ENCODE measurements around the gene AFF3.

The AFF3 gene

DNA sequence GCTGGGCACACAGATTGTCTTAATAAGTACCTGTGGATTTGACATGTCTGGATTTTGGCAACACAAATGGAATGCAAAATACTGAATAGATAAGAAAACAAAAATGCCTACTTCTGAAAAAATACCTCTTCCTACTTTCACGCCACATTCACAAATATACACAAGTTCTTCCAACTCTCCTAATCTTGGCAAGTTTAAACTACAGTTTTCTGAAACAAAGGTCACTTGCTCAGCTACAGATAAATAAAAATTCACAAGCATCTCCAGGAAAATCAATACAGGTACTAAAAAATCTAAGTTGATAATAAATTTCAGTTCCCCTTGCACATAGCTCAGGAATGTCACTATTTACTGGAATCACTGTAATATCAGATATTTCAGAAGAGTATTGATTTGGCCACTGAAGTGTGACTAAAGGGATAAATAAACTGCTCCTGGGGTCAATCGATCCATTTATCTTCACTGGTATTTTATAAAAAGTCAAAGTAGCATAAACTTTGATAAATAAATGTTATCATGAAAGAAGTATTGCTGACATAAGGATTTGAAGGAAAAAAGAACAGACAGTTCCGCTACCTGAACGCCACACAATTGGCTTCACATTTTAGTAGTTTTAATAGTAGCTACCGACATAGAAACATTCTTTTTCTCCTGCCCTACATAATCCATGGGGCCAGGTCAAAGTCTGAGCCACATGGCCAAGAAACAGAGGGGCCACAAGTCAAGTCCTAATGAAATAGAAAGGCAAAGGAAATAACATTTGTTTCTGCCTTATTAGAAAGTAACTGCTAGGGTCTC, 243.1 kb downstream of the AFF3 start:
- DNase-seq (ENCODE audit: low read depth in 1 of 2, low spot score in 1 of 2) = no peak

DNA sequence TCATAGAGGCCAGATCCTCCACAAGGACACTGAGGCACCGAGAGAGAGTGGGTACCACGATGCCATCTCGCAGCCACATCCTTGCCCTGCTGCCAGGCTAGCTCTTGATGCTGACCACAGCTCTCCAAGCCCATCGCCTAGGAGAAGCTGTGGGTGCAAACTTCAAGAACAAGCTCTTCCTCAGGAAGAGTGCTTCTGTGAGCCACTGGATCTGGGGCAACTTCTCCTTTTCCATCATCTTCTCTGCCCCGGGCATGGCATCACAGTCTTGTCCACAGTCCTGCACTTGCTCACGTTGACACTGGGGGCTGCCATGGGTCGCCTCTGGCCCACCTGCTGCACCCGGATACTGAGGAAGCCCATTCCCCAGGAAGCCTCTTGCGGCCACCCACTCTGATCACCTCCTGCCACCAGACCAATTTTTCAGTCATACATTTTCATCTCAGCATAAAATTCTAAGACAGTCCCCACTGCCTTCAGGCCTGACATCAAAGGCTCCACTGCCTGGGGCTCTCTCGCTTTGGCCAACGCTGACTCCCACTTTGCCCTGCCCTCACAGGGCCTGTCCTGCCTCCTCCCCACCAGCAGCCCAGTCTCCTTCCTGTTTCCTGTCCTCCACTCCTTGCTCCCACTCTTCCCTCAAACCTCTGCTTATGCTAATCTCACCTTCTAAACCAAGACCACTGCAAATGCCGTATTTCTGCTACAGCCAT, 243.9 kb downstream of the AFF3 start:
- no peak for DNase-seq (ENCODE audit: low read depth in 1 of 2, low spot score in 1 of 2)

DNA sequence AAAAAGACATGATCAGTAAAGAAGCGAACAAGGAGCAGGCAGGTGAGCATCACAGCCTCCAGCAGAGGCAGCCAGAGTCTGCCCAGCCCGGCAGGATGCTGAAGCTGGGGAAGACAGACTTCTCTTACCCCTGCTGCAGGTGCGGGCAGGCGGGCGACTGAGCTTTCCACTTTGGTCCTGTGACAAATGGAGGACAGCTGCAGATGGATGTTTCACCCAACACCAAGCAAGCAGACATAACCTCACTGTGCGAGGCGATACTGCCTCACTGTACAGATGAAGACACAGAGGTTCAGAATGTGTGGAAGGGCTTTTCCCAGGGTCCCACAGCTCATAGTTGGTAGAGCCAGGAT, 251.0 kb downstream of the AFF3 start:
- DNase-seq (ENCODE audit: low read depth in 1 of 2, low spot score in 1 of 2) = no peak

DNA sequence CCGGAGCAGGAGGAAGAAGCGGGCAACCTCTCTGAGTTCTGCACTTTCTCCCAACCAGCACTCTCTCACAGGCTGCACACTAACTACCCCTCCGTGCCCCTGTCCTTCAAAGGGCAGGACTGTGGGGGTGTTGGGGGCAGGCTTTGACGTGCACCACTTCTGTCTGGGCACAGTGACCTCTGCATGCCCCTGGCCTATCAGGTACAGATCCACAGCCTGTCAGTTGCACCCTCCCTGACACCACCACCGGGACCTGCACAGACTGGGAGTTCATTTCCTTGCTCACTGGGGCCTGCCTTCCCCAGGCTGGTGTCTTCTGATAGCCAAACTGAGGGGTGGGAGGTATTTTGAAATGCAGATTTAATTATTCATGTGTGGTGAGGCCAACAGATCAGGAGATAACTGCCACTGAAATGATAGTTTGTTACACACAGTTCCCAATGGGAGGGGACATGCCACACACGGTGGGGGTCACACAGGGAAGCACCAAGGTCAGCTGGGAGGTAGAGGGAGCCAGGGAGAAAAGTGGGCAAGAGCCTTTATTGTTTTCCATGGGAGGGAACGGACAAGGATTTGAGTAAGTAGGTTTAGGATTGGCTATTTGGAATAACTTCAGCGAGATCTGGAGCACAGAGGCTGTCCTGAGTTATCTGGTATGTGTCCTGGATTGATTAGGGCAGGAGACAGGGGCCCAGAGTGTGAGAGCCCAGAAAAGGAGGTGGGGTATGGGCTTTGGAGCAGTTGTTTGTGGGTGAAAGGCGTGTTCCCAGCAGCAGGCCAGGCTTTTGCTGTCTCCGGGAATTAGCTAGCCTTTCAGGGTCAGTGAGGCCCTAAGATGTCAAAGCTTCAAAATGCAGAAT, 251.6 kb downstream of the AFF3 start:
- no peak for DNase-seq (ENCODE audit: low read depth in 1 of 2, low spot score in 1 of 2)

DNA sequence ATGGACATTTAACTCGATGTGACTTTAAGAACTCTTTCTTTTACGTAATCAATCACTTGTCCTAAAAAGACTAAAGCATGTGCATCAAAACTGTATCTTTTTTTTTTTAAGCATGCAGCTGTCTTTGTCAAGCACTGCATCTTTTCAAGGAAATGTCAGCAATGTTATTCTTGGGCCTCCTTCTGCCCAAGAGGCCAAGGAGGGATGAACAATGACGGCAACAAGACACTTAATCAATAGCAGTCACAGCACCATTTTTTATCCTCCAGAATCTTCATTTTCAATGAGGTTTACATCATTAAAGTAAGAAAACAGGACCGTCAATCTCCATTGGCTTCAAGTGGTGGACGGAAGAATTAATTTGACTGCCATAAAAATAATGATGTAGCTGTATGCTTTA, 253.8 kb downstream of the AFF3 start:
- no peak for DNase-seq (ENCODE audit: low read depth in 1 of 2, low spot score in 1 of 2)

DNA sequence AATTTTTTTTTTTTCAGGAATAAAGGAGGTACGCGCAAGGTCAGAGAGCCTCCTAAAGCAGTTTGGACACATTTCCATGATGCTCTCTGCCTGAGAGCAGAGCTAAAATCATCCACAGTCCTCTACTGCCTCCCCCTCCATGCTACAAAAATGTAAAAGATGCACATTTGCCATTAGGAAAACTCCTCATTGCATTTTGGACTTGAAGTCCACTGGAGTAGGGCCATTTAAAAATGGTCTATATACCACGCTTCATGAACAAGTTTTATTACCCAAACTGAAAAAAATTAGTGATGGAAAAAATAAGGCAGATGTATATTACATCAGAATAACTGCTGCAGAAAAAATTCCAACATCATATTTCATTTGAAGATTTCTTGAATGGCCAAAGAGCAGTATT, 256.0 kb downstream of the AFF3 start:
- DNase-seq (ENCODE audit: low read depth in 1 of 2, low spot score in 1 of 2) = no peak

DNA sequence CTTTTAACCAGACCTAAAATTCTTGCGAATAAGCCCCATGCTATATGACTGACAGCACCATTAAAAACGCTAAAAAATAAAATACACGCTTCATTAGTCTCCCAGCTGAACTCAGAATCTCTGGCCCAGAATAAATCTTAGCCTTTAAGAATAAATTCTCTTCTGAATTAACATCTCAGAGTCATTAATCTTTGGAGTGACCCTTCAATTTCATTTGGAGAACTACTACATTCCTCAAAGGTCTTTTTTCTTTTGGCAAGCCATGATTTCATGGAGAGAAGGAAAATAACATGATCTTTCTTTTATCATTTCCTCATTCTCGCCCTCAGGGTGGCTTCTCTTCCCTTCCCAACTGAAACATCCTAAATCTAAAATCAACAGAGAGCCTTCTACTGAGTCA, 259.0 kb downstream of the AFF3 start:
- DNase-seq (ENCODE audit: low read depth in 1 of 2, low spot score in 1 of 2) = no peak

DNA sequence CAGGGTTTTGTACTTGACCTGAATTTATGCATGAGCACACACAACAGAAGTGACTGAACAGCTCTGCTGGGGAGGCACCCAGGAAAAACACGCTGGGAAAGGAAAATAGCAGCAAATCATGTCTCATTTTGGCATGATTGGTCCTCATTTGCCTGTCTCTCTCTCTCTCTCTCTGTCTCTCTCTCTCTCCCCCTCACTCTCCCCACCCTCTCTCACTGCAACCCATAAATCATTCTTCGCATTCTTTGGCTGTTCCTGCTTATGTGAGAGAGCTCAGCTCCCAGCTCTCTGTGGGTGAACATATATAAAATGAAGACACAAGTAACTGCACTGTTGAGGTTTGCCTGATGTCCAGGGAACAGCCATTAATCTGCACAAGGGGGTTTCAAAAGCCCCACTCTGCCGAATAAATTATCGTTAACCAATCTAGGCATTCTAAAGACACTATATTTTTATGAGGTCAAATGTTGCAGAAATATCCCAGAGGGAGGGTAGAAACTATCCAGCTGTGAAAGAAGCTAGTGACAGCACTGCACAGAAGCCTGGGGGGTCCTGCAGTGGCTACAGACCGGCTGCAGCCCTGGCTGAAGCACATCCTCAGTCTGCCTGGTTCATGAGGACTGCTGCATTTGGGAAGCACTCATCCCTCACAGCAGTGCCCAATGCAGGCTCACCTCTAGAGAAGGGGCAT, 260.3 kb downstream of the AFF3 start:
- DNase-seq (ENCODE audit: low read depth in 1 of 2, low spot score in 1 of 2) = no peak

DNA sequence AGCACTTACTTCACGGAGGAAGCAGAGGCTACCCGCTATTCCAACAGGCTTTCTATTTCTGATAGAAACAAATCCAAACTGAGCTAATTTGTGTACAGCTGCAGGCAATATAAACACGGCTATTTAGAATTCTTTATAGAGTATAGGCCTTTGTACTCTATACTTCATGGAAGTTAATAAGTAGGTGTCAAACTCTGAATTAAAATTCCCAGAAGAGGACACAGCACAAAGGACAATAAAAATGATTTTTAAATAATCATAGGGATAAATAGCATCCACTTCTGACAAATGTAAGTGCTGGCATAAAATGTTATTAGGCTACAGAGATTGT, 261.5 kb downstream of the AFF3 start:
- DNase-seq (ENCODE audit: low read depth in 1 of 2, low spot score in 1 of 2) = no peak

DNA sequence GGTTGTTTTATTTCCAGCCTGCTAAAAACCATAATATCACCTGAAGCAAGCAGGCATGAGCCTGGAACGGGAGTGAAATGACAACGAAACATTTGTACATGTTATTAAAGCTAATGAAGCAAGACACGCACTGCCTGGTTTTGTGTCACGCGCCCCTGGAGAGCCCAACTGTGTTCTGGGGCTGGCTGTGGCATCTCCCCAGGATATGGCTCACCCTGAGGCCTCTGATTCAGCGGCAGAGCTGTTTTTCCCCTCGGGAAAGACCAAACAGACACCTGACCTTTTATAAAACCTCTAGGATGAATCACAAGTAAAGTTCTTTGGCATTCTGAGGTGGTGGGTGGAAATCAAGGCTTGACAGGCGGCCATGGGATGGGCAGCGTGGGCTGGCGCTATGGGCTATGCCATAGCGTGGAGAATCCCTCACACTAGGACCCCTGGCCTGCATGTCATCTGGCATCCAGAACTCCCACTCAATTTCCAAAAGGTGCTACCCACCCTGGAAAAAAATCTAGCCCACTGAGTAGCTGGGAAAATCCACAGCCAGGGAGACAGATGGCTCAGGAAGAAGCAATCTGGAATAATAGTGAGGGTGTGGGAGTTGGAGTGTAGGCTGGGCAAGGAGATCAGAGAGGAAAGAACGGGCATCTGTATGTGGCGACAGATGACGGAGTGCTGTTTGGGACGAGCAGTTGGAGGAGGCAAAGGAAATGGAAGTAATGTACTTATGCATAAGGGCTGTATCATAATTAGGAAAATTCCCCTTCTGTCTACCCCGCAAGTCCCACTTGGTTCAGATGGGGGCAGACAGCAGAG, 262.0 kb downstream of the AFF3 start:
- DNase-seq (ENCODE audit: low read depth in 1 of 2, low spot score in 1 of 2) = no peak

DNA sequence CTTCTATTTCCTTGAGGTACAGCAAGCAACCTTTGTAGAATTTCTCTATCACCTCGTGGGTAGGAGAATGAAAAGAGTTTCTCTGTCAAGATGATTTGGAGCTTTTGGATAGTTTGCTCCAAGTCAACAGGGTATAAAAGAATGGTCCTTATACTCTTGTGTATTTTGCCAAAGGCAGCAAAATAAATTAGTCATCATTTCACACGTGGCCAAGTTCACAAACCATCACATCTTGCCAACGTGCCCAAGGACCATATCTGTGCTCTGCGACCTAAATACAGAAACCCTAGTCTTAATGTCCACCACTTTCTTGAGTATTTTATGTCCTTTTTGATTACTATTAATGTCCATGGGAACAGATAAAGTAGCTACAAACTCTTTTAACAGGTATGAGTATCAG, 262.9 kb downstream of the AFF3 start:
- DNase-seq (ENCODE audit: low read depth in 1 of 2, low spot score in 1 of 2) = no peak

DNA sequence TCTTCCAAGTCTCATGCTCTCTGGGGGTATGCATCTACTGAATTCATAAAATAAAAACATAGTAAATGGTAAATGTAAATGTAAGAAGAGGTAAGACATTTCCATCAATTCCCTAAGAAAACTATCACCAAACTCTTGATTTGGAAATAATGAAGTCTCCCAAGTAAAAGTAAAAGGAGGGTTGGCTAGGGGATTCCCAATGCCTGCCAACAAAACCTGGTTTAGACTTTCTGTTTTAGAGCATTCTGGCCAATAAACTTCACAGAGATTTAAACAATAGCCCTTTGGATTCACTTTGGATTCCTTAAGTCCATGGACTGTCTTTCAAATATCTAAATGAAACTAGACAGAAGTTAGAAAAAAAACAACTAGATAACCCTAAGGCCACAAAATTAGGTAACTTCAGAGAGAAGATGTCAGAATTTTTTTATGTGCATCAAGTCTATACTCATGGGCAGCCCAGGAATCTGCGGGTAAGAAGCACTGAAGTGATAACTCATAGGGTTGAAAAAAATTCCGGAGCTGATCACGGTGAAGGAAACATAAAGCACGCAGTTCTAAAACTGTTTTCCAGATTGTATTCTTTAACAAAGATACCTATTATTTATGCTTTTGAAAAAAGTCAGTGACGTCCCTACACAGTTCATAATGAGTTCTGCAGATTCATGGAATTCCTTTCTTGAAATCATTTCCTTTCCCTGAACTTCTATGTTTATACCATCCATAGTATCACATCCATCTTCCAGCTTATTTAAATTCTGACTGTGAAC, 263.6 kb downstream of the AFF3 start:
- DNase-seq (ENCODE audit: low read depth in 1 of 2, low spot score in 1 of 2) = no peak

DNA sequence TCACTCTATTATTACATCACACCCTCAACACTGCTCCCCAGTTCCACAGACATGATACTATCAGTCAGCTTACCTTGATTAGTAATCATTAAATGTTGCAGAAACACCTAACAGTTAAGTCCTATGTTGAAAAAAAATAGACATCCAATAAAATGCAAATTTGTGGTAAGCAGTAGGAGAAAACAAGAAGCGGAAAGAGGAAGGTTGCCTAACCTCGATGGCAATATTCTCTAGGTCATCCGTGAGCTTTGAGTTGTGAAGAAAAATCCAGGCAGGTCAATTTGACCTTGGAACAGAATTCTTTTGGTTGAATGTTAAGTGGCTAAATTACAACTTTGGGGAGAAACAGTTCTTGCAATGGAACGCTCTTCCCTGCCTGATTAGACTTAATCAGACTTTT, 264.4 kb downstream of the AFF3 start:
- DNase-seq (ENCODE audit: low read depth in 1 of 2, low spot score in 1 of 2) = no peak

DNA sequence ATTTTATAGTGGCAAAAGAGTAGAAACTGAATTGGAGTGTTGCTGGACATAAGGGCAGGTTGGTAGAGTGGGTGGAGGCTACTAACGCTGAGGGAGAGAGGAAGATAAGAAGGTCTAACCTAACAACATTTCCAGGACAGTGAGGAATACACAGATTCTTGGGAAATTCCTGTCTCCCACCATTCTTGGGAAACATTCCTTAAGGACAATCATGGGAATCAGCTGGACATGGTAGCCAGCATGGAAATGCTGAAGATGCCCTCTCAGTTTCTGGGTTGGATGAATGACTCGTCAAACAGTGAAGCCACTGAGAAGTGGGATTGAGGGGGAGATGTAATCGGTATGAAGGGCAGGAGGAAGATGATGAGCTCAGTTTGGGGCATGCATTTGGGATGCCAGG, 265.4 kb downstream of the AFF3 start:
- DNase-seq (ENCODE audit: low read depth in 1 of 2, low spot score in 1 of 2) = no peak

DNA sequence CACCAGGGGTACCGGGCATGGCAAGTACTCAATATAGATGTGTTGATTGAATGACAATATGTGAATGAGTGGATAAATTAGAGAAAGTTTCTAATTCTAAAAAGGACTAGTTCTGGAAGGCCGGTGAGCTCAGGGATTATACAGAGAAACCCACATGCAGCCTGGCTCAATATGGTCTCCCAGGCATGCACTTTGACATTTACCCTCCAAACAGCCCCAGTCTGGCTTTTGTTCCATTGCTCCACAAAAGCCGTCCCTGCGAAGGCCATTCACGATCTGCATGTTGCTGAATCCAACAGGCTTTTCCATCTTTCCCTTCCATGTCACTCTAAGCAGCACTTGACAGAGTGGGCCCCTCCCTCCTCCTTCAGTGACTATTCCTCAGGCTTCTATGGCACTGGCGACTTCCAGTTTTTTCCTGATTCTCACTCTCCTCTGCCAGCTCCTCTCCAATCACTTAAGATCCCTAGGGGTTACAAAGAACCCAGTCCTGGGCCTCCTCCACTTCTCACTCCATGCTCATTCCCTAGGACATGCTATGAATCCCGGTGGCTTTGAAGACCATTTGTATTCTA, 266.7 kb downstream of the AFF3 start:
- DNase-seq (ENCODE audit: low read depth in 1 of 2, low spot score in 1 of 2) = no peak

DNA sequence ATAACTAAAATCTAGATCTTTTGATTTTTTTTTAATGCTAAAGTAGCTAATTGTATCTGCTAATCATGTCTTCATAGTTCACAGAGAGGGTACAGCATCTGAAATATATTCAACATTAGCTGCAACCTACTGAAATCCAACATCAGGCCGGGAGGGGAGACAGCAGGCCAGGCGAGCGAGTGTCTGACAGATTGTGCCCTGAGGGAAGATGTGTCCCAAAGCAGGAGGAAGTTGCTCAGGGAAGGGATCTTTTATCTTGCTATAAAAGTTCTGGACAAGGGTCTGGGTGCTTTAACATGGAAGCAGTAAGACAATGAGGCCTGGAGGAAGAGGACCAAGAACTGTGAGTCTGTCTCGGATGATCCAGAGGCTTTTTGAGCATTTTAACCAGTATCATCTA, 274.1 kb downstream of the AFF3 start:
- no peak for DNase-seq (ENCODE audit: low read depth in 1 of 2, low spot score in 1 of 2)

DNA sequence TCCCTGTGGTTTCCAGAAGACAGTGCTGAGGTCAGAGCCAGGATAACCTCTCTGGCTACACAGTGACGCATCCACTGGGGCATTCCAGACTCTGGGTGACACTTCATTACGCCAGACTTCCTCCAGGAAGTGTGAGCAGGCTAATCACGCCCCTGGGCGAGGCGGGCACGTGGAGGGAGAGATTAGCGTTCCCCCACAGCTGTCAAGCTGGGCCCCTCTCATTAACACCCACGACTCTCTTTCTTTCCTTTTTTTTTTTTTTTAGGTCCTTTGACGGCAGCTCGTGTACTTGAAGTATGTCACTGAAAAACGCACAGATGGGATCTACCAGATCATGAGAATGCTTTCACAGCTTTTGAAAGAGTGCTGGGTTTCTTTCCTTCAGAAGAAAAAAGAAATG, 274.6 kb downstream of the AFF3 start:
- no peak for DNase-seq (ENCODE audit: low read depth in 1 of 2, low spot score in 1 of 2)

DNA sequence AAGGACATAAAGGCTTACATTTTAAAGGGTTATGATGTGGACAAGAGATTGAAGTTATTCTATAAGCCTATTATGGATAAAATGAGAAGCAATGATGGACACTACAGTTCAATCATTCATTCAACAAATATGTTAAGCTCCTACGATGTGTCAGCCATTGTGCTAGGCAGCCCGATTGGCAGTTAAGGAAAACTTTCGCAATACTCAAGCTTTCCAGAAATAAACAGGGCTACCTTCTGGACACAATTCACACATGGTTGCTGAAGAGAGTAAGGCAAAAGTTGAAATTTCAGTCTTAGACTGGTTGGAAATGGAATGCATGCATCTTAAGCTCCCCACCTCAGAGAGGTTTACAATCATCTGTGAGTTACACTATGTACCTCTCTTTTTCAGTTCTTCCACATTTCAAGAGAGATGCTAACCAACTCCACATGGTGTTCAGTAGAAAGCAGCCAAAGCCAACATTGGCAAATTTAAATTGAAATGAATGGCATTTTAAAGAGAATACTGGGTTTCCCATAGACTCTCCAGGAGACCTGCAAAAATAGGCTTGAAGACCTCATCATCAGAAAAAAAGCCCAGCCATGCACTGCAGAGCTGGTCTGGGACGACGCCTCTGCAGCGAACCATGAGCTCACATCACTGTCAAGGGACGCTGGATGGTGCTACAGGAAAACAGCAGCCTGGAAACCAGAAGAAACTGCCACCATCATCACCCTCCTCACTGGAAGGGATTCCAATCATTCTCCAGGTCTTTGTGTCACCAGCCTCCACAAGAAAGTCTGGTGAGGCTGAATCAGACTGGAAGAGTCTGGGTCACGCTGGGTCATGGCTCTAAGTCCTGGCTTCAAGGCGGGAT, 276.3 kb downstream of the AFF3 start:
- DNase-seq (ENCODE audit: low read depth in 1 of 2, low spot score in 1 of 2) = no peak

Data from activated CD4-positive, alpha-beta T cell treated with anti-CD3 and anti-CD28 coated beads, Interleukin-2, amount 50 U/mL, for 24 hours (primary cell).